OCI-LY1 (cell line): ENCODE results near the gene SLCO4A1.
A peak's percentile ranks its signal among the peaks of the same experiment; 100 is the strongest.

ENCODE experiments used
- H2AFZ ChIP-seq: fragments of 200-600 bp; sonication (generic), shearing (Covaris generic); 2 replicates; pipeline ENCODE4 v1.6.0; 2014; ENCODE audit warnings: antibody characterized with exemption, mild to moderate bottlenecking, low read length
- H3F3A ChIP-seq: fragments of 200-600 bp; sonication (generic), shearing (Covaris generic); 2 replicates; pipeline ENCODE4 v1.6.0; 2014; ENCODE audit warnings: mild to moderate bottlenecking, antibody characterized with exemption, low read length, moderate library complexity; ENCODE audit not compliant: insufficient read depth
- H3K27ac ChIP-seq: fragments of 200-600 bp; sonication (generic); 2 replicates; pipeline ENCODE4 v1.5.1; 2014; ENCODE audit warnings: low read length, mixed run types, mild to moderate bottlenecking, low read depth; ENCODE audit not compliant: poor library complexity, severe bottlenecking
- H3K27me3 ChIP-seq: fragments of 200-600 bp; sonication (generic); 2 replicates; pipeline ENCODE4 v1.6.0; 2014; ENCODE audit warnings: antibody characterized with exemption, mild to moderate bottlenecking, low read length, moderate library complexity; ENCODE audit not compliant: insufficient read depth
- H3K36me3 ChIP-seq: fragments of 200-600 bp; sonication (generic); 2 replicates; pipeline ENCODE4 v1.6.1; 2014; ENCODE audit warnings: mild to moderate bottlenecking, antibody characterized with exemption, low read length, moderate library complexity, mixed read lengths; ENCODE audit not compliant: insufficient read depth
- H3K4me1 ChIP-seq: fragments of 200-600 bp; sonication (generic); 2 replicates; pipeline ENCODE4 v1.5.1; 2014; ENCODE audit warnings: mild to moderate bottlenecking, low read length, moderate library complexity; ENCODE audit not compliant: insufficient read depth, severe bottlenecking
- H3K4me2 ChIP-seq: fragments of 200-600 bp; sonication (generic), shearing (Covaris generic); 2 replicates; pipeline ENCODE4 v1.6.1; 2014; ENCODE audit warnings: low read length
- H3K4me3 ChIP-seq: fragments of 200-600 bp; sonication (generic); 2 replicates; pipeline ENCODE4 v1.5.1; 2014; ENCODE audit warnings: low read length, low read depth, mild to moderate bottlenecking, mixed read lengths; ENCODE audit not compliant: poor library complexity, severe bottlenecking
- H3K79me2 ChIP-seq: fragments of 200-600 bp; shearing (Covaris generic); 2 replicates; pipeline ENCODE4 v1.6.1; 2016; ENCODE audit warnings: mixed run types, low read length, mixed read lengths; ENCODE audit not compliant: insufficient read depth
- H3K9ac ChIP-seq: fragments of 200-600 bp; sonication (generic), shearing (Covaris generic); 2 replicates; pipeline ENCODE4 v1.6.1; 2014; ENCODE audit warnings: mild to moderate bottlenecking, low read length, mixed read lengths
- H3K9me2 ChIP-seq: fragments of 200-600 bp; sonication (generic), shearing (Covaris generic); 2 replicates; pipeline ENCODE4 v1.6.1; 2014; ENCODE audit warnings: low read depth, mild to moderate bottlenecking, low read length, mixed read lengths
- H3K9me3 ChIP-seq: fragments of 200-600 bp; shearing (Covaris generic); 2 replicates; pipeline ENCODE4 v1.6.1; 2014; ENCODE audit warnings: low read length, mixed read lengths
- H4K20me1 ChIP-seq: fragments of 200-600 bp; sonication (generic), shearing (Covaris generic); 2 replicates; pipeline ENCODE4 v1.6.0; 2016; ENCODE audit warnings: mild to moderate bottlenecking, low read length; ENCODE audit not compliant: insufficient read depth
- CTCF ChIP-seq: fragments of 200-600 bp; sonication (generic), shearing (Covaris generic); IDR thresholded peaks from 2 replicates; pipeline ENCODE4 v1.5.1; 2017; ENCODE audit warnings: mild to moderate bottlenecking, antibody characterized with exemption, low read length, moderate library complexity, mixed read lengths
- EZH2 ChIP-seq: fragments of 200-600 bp; sonication (generic), shearing (Covaris generic); IDR thresholded peaks from 2 replicates; pipeline ENCODE4 v1.8.0; 2017; ENCODE audit warnings: borderline replicate concordance, mixed run types, mild to moderate bottlenecking, antibody characterized with exemption, low read length, moderate library complexity, mixed read lengths

Gene SLCO4A1

GRCh38 chr20:62615750-62616251 is 26.5 kb upstream of the SLCO4A1 start:
- Histone ChIP-seq H2AFZ (no peak overlapping the region), H3K27ac (no peak overlapping the region), H4K20me1 (no peaks in the 10 kb centered on the region), H3K27me3 (peaks cover 12% of the 10 kb centered on the region; the same call in 1 of the 2 replicates), H3F3A (no peaks in the 10 kb centered on the region), H3K36me3 (no peaks in the 10 kb centered on the region), H3K4me2 (no peak overlapping the region), H3K79me2 (no peaks in the 10 kb centered on the region), H3K4me3 (no peak overlapping the region), H3K4me1 (no peaks in the 10 kb centered on the region), H3K9me3 (no peaks in the 10 kb centered on the region), H3K9me2 (no peaks in the 10 kb centered on the region), H3K9ac (no peak overlapping the region)
- TF ChIP-seq CTCF (no peak), EZH2 (no peak)

- no peaks in the 10 kb centered on the region for H3K36me3 ChIP-seq
- no peaks in the 10 kb centered on the region for H3F3A ChIP-seq
- H3K4me2 ChIP-seq: no peak overlapping the region
- no peaks in the 10 kb centered on the region for H3K9me3 ChIP-seq
- H3K4me1 ChIP-seq: no peaks in the 10 kb centered on the region
- H3K4me3 ChIP-seq: no peak overlapping the region
- H4K20me1 ChIP-seq: no peaks in the 10 kb centered on the region
- H3K27ac ChIP-seq: no peak overlapping the region
- TF ChIP-seq CTCF (peak; percentile 88), EZH2 (no peak)
- H3K9me2 ChIP-seq: no peaks in the 10 kb centered on the region
- no peaks in the 10 kb centered on the region for H3K79me2 ChIP-seq
- no peak overlapping the region for H2AFZ ChIP-seq
- peaks cover 7% of the 10 kb centered on the region; the same call in 1 of the 2 replicates for H3K27me3 ChIP-seq
- H3K9ac ChIP-seq: no peak overlapping the region
Measured at GRCh38 chr20:62616728-62617621, 25.3 kb upstream of the SLCO4A1 start.

- Histone ChIP-seq H2AFZ (no peak overlapping the region), H3K79me2 (no peaks in the 10 kb centered on the region), H3K9me2 (no peaks in the 10 kb centered on the region), H4K20me1 (no peaks in the 10 kb centered on the region), H3K27me3 (peaks cover 7% of the 10 kb centered on the region; the same call in 1 of the 2 replicates), H3K9ac (no peak overlapping the region), H3K4me2 (no peak overlapping the region), H3K4me1 (no peaks in the 10 kb centered on the region), H3K36me3 (no peaks in the 10 kb centered on the region), H3K9me3 (no peaks in the 10 kb centered on the region), H3K27ac (no peak overlapping the region), H3F3A (no peaks in the 10 kb centered on the region), H3K4me3 (no peak overlapping the region)
- TF ChIP-seq CTCF (no peak), EZH2 (no peak)
Measured at GRCh38 chr20:62617711-62618483, 24.4 kb upstream of the SLCO4A1 start.
